ENCODE data around the gene PRKG1. TPM values are rescaled to one million over a fixed set of nuclear protein-coding genes. Genes with fewer than 3 reads are reported as not detected.
A peak's percentile ranks its signal among the peaks of the same experiment; 100 is the strongest.

Gene PRKG1
- 10 to 100 TPM; 17.8 to 31.1 TPM for total RNA-seq

- Histone ChIP-seq H3K4me1 (peaks cover 0 to 32% of the 10 kb centered on the region in 2 donors), H3K9me3 (no peaks in the 10 kb centered on the region), H3K27ac (peak within 1 kb of the TSS; percentile 82 to 92), H3K4me3 (peak within 1 kb of the TSS; percentile 67 to 74), H3K27me3 (no peaks in the 10 kb centered on the region), H3K36me3 (no peaks in the 10 kb centered on the region)
- TF ChIP-seq, protein P1, sequence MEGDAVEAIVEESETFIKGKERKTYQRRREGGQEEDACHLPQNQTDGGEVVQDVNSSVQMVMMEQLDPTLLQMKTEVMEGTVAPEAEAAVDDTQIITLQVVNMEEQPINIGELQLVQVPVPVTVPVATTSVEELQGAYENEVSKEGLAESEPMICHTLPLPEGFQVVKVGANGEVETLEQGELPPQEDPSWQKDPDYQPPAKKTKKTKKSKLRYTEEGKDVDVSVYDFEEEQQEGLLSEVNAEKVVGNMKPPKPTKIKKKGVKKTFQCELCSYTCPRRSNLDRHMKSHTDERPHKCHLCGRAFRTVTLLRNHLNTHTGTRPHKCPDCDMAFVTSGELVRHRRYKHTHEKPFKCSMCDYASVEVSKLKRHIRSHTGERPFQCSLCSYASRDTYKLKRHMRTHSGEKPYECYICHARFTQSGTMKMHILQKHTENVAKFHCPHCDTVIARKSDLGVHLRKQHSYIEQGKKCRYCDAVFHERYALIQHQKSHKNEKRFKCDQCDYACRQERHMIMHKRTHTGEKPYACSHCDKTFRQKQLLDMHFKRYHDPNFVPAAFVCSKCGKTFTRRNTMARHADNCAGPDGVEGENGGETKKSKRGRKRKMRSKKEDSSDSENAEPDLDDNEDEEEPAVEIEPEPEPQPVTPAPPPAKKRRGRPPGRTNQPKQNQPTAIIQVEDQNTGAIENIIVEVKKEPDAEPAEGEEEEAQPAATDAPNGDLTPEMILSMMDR (IDR thresholded peaks at IDR 0.05), result no peak
- DNase-seq (ENCODE audit: low spot score), result peak; percentile 90
These were observed at the start of gene PRKG1 for GRCh38 chr10:51074238-51075028. Gene PRKG1, plus strand, starts transcription at chr10:51074487.

- Histone ChIP-seq H3K9me3 (no peaks in the 10 kb centered on the region), H3K27me3 (no peaks in the 10 kb centered on the region), H3K4me3 (no peak overlapping the region), H3K4me1 (peaks cover 0 to 17% of the 10 kb centered on the region in 2 donors), H3K36me3 (no peaks in the 10 kb centered on the region), H3K27ac (peak overlapping the region in 1 of 2 donors; percentile 12)
- no peak for DNase-seq (ENCODE audit: low spot score)
- TF ChIP-seq, protein P1 (IDR thresholded peaks at IDR 0.05), result no peak
These were observed 45.9 kb upstream of the PRKG1 start for GRCh38 chr10:51028420-51028819.

DNA sequence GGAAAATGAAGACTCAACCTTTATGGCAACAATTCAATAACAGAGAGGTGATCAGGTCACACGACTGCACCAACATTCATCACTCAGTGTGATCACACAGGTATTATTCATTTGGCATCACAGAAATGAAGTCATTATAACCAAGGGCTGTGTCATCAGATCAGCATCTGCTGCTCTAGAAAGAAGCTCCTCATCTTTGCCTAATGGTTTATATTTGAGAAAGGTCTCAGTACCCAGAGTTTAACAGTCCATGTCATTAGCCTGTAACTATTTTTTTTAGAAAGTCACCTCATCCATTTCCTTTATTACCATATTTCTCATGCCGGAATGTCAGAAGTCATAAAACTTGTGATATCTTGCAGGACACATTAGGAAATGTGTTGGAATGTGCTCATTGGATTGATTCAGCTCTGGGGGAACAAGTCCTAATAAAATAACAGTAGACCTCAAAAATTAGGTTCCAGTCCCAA, 45.1 kb upstream of the PRKG1 start:
- DNase-seq (ENCODE audit: low spot score), result no peak
- Histone ChIP-seq H3K36me3 (no peaks in the 10 kb centered on the region), H3K4me3 (no peak overlapping the region), H3K9me3 (no peaks in the 10 kb centered on the region), H3K27ac (peak overlapping the region in 1 of 2 donors; percentile 12), H3K4me1 (peaks cover 0 to 10% of the 10 kb centered on the region in 2 donors), H3K27me3 (no peaks in the 10 kb centered on the region)
- TF ChIP-seq, protein P1 (IDR thresholded peaks at IDR 0.05), result no peak

DNA sequence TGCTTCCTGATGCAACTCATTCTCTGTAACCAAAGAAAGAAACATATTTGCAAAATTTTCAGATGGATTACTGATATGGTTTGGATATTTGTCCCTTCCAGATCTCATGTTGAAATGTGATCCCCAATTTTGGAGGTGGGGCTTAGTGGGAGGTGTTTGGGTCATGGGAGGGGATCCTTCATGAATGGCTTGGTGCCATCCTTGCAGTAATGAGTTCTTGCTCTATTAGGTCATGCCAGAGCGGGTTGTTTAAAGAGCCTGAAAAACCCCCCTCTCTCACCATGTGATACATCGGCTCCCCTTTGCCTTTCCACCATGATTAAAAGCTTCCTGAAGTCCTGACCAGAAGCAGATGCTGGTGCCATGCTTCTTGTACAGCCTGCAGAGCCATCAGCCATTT, 43.8 kb upstream of the PRKG1 start:
- TF ChIP-seq, protein P1 (IDR thresholded peaks at IDR 0.05), result no peak
- Histone ChIP-seq H3K27me3 (no peaks in the 10 kb centered on the region), H3K36me3 (no peaks in the 10 kb centered on the region), H3K4me3 (no peak overlapping the region), H3K27ac (no peak overlapping the region), H3K9me3 (no peaks in the 10 kb centered on the region), H3K4me1 (peaks cover 0 to under 1% of the 10 kb centered on the region in 2 donors)
- no peak for DNase-seq (ENCODE audit: low spot score)

DNA sequence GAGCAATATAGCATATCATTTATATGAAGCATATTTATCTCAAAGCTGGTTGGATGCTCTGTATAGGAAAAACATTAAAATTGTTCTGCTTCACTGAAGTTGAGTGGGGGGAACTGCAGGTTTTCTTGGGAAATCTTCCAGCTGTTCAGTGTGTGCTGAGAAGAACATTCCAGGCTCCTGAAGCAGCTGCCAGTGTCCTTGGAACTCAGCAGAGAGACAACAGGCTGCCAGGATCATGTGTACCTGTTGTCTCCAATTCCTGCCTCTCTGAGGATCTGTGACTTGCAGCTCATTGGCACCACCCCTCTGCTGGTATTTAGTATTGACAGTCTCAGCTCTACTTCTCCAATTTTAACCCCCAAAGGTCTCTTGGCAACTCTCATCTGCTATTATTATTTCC, 42.3 kb upstream of the PRKG1 start:
- TF ChIP-seq, protein P1 (IDR thresholded peaks at IDR 0.05), result no peak
- no peak overlapping the region for H3K27ac ChIP-seq
- H3K4me1 ChIP-seq, result no peaks in the 10 kb centered on the region
- H3K27me3 ChIP-seq, result no peaks in the 10 kb centered on the region
- H3K9me3 ChIP-seq, result no peaks in the 10 kb centered on the region
- DNase-seq (ENCODE audit: low spot score), result no peak
- H3K36me3 ChIP-seq, result no peaks in the 10 kb centered on the region
- H3K4me3 ChIP-seq, result no peak overlapping the region

All from right atrium auricular region (tissue), 2 donors.